GM19240 (cell line): ENCODE measurements around the gene FCGR2B.
"Not testable (repeated sequence)": the region's sequence is repeated elsewhere in the genome, so short reads cannot be mapped to it uniquely, and the experiment has no call there.

Source experiments
- DNase-seq: peaks from one replicate; pipeline ENCODE4 v3.0.0; 2011; ENCODE audit warnings: low spot score; ENCODE audit not compliant: insufficient read length

Gene FCGR2B

DNA sequence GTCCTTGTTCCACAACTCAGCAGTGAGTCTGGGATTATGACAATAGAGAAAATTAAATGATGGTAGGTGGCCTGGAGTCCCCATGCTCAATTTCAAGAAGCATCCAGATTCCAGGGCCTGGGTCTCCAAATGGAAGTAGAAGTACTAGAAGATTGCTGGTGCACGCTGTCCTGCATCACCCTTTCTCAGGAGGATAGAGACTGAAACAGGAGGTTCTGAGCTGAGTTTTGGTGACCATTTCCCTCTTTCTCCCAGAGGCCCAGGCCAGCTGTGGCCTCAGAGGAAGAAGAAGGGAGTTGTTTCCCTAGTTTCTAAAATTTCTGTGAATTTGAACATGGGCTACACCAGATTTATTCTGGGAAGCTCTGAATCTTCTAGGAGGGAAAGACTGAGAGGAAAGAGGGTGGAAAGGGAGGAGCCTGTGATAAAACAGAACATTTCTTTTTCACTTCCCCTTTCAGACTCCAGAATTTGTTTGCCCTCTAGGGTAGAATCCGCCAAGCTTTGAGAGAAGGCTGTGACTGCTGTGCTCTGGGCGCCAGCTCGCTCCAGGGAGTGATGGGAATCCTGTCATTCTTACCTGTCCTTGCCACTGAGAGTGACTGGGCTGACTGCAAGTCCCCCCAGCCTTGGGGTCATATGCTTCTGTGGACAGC is at the start of gene FCGR2B:
Gene FCGR2B, plus strand, starts transcription at position 460 of the 656 bp plus-strand sequence. Its CDS starts 99 bp downstream, at position 559.
- not testable (repeated sequence) for DNase-seq

DNA sequence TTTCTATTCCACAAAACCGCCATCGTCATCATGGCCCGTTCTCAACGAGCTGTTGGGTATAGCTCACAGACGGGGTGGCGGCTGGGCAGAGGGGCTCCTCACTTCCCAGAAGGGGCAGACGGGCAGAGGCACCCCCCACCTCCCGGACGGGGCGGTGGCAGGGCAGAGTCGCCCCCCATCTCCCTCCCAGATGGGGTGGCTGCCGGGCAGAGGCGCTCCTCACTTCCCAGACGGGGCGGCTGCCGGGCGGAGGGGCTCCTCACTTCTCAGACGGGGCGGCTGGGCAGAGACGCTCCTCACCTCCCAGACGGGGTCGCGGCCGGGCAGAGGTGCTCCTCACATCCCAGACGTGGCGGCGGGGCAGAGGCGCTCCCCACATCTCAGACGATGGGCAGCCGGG is 46.5 kb upstream of the FCGR2B start:
- not testable (repeated sequence) for DNase-seq

- not testable (repeated sequence) for DNase-seq
These were observed 44.4 kb upstream of the FCGR2B start for GRCh38 chr1:161618517-161618916.

DNA sequence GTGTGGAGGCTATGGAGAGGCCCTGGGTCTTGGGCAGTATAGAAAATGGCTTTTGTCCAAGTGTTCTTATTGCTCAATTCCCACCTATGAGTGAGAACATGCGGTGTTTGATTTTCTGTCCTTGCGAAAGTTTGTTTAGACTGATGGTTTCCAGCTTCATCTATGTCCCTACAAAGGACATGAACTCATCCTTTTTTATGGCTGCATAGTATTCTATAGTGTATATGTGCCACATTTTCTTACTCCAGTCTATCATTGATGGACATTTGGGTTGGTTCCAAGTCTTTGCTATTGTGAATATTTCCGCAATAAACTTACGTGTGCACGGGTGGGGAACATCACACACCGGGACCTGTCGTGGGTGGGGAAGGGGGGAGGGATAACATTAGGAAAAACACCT is 42.5 kb upstream of the FCGR2B start:
- not testable (repeated sequence) for DNase-seq

- peak; percentile 21 for DNase-seq
These were observed 41.6 kb upstream of the FCGR2B start for GRCh38 chr1:161621181-161622000.

- DNase-seq = not testable (repeated sequence)
These were observed 40.9 kb upstream of the FCGR2B start for GRCh38 chr1:161622054-161622453.

GRCh38 chr1:161623401-161624051 is 39.4 kb upstream of the FCGR2B start:
- DNase-seq = not testable (repeated sequence)

DNA sequence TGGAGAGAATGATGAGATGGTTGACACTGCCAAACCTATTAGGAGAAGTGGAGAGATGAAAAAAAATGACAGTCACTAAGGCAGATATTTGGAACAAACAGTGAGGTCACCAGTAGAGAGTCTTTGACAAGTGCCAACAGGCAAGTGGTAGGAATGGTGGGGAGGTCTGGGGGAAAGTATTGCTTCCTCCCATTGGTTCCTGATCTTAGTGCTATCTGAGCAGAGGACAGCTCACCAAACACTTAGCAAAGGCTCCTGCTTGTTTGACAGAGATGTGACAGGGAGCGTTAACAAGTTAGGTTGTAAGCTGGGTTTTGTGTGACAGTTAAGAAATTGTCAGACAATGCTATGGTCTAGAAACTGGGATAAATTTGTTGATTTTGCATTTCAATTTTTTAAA is 38.3 kb upstream of the FCGR2B start:
- not testable (repeated sequence) for DNase-seq

DNA sequence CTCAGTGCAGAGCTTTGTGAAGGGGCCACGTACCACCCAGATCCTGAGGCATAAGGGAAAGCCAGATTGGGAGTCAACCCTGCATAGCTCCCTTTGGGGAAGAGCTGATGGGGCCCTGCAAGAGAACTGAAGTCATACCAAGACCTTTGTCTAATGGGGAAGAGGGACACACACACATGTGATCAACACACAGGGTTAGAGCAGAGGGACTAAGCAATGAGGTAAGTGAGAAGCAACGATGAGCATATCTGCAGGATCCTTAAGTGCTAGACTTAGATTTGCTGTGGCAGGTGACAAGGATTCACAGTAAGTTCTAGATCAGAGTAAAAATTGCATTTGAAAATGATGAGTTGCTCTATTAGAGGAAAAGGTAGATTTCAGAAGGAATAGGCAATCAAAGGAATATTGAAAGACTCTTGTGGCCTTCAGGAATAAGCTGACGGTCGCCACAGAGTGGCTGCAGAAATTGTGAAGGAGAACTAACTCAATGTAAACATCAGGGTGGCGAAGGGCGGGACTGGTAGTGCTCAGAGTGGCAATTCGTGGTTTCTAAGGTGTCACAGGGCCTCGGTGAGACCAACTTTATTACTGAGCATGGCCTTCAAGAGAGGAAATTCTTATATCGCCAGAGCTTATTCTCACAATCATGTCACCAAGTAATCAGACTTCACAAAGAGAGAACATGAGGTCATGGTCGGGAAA is 36.3 kb upstream of the FCGR2B start:
- DNase-seq = not testable (repeated sequence)

DNA sequence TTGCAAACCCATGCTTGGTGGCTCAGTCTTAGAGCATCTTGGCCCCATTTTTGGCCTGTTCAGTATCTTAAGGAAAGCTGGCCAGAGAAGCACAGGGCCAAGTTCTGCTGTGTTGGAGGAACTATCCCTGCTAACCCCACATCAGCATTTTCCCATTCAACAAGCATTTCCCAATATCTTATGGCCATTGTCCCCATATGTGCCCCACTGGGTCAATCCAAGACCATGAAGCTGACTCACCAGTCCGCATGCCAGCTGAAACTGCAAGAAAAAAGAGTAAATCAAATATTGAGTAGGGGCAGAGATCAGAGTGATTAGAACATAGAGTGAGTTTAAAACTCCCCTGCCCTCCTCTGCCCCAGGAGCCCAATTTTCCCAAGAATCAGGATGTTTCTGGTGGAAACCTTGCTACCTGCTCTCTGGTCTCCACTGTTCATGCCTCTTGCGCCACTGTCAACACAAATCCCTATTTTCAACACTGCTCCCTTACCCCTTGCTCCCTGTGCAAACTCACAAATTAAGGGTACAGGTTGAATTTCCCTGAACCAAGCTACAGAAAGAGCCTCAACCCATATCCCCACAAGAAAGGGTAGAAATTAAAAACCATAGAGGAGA is 32.7 kb upstream of the FCGR2B start:
- not testable (repeated sequence) for DNase-seq

DNA sequence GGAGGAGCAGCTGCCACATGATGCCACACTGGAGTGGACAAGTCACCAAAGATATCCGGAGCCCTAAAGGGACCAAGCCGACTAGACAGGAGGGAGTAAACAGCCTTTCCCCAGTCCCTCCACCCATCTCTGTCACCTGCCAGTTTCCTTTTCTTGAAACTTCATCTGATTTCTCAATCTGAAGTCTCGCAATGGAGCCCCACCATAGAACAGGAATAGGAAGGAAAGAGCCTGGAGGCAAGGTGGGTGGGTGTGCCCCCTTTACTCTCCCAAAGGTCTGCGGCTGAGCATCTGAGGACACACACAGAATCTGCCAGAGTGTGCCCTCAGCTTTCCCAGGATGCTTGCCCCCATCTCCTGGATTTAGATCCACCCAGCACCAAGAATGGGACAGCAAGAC is 31.9 kb upstream of the FCGR2B start, which contains the start of gene FCGR3B:
Gene FCGR3B, minus strand, starts transcription at position 101 of the 400 bp plus-strand sequence. Its CDS starts 82 bp downstream, at position 19.
- no peak for DNase-seq

- DNase-seq = not testable (repeated sequence)
These were observed 27.9 kb upstream of the FCGR2B start for GRCh38 chr1:161634993-161635392.

DNA sequence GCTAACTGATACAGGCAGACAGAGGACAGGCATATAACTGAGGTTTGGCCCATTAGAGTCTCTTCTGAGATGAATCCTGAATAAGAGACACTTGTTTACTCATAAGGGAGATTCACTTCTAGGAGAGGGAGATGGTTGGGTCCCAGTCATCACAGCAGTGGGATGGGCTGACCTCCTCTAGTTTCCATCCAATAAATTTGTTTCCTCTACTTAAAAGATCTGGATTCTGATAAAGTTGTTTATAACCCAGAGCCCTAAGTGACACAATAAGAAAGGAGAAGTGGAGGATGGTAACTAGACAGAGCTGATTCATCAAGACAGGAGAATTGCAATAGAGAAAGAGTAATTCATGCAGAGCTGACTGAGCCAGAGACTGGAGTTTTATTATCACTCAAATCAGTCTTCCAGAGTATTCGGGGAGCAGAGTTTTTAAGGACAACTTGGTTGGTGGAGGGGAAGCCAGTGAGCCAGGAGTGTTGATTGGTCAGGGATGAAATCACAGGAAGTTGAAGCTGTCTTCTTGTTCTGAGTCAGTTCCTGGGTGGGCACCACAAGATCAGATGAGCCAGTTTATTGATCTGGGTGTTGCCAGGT is 26.7 kb upstream of the FCGR2B start:
- not testable (repeated sequence) for DNase-seq

GRCh38 chr1:161636976-161637375 is 26.0 kb upstream of the FCGR2B start:
- not testable (repeated sequence) for DNase-seq

DNA sequence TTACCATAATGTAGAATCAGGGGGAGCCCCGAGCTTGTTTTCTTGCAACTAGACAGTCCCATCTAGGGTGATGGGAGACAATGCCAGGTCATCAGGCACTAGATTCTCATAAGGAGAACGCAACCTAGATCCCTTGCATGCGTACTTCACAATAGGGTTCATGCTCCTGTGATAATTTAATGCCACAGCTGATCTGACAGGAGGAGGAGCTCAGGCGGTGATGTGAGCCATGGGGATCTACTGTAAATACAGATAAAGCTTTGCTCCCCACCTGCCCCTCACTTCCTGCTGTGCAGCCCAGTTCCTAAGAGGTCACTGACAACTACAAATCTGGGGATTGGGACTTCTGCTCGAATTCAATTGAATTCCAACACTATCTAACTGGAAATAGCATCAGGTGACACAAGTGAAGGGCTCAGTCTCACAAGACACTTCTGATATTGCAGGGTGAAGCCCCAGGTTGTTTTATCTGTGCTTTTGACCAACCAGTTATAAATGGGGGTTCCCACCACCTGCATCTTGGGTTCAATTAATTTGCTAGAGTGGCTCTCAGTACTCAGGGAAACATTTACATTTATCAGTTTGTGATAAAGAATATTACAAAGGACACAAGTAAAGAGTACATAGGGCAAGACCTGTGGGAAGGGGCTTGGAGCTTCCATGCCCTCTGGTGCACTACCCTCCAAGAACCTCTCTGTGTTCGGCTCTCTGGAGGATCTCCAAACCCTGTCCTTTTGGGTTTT is 24.5 kb upstream of the FCGR2B start:
- DNase-seq = not testable (repeated sequence)

DNA sequence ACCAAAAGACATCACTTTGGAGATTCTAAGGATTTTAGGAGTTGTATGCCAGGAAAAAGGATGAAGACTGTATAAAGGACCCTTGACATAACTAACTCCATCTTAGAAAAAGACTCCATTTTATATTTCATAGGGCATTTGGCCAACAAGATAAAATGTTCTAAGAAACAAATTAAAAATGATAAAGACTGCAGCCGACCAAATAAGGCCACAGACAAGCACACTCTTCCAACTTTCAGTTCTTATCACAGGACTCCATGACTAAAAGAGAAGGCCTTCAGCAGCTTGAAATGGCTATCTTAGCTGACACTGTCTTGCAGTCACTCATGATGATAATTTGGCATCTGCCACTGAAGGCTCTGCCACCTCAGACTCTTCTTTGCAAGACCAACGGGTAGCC is 23.7 kb upstream of the FCGR2B start:
- DNase-seq = not testable (repeated sequence)

DNA sequence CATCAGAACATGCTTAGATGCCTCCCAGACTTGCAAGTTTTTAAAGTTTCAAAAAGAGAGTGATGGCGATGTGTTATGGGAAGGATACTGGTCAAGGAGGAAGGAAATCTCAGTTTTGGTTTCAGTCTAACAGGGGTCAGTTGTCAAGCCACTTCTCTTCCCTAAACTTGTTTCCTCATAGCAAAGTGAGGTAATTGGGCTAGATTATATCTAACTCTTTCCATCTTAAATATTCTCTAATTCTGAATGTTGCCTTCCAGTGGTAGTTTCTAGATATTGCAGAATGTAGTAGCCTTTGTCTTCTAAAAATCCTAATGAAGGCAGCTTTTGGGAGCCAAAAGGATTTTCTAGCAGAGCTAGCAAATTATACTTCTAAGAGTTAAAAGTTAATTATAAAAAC is 20.2 kb upstream of the FCGR2B start:
- DNase-seq = not testable (repeated sequence)

- DNase-seq = not testable (repeated sequence)
These were observed 19.3 kb upstream of the FCGR2B start for GRCh38 chr1:161643481-161644208.

DNA sequence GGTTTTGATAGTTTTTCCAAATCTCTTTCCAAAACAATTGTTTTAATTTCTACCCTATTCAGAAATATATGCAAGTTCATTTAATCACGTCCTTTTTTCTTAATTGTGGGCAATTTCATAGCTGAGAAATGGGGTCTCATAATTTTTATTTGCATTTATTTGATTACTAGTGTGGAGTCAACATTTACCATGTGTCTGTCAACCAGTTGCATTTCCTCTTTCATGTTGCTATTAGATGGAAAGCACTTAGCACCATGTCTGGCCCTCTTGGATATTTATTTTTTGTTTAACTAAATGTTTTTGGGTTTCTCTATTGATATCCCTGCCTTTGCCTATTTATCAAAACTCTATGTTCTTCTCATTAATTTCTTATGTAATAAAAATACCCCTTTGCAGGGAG is 18.1 kb upstream of the FCGR2B start:
- DNase-seq = not testable (repeated sequence)
